ENCODE measurements around the gene STIL.
"Not testable (repeated sequence)": the region's sequence is repeated elsewhere in the genome, so short reads cannot be mapped to it uniquely, and the experiment has no call there.

The STIL gene

DNA sequence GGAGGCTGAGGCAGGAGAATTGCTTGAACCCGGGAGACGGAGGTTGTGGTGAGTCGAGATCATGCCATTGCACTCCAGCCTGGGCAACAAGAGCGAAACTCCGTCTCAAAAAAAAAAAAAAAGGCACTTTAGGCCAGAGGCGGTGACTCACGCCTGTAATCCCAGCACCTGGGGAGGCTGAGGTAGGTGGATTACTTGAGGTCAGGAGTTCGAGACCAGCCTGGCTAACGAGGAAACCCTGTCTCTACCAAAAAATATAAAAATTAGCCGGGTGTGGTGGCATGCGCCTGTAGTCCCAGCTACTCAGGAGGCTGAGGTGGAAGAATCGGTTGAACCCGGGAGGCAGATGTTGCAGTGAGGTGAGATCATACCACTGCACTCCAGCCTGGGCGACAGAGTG lies 6.0 kb upstream of the STIL start:
- not testable (repeated sequence) for DNase-seq (ENCODE audit: low read depth, low spot score)

- DNase-seq (ENCODE audit: low read depth, low spot score), result peak; percentile 73
Measured at GRCh38 chr1:47317841-47318240, 3.9 kb upstream of the STIL start.

- no peak for DNase-seq (ENCODE audit: low read depth, low spot score)
Measured at GRCh38 chr1:47309427-47309826, 4.5 kb downstream of the STIL start.

DNA sequence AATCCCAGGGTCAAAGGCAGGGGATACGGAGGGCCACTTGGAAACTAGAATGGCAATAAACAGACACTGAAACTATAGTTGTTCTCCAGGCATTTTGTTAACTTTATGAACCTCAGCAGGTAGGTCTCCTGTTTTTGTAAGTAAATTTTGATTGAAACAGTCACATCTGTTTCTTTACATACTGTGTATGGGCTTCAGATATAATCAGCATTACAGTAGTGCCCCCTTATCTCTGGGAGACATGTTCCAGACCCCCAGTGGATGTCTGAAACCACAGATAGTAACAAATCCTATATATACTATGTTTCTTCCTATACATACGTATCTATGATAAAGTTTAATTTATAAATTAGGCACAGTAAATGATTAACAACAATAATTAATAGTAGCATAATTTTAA lies 11.5 kb downstream of the STIL start:
- DNase-seq (ENCODE audit: low read depth, low spot score), result no peak

GRCh38 chr1:47298025-47298699 lies 15.8 kb downstream of the STIL start:
- DNase-seq (ENCODE audit: low read depth, low spot score), result no peak

DNA sequence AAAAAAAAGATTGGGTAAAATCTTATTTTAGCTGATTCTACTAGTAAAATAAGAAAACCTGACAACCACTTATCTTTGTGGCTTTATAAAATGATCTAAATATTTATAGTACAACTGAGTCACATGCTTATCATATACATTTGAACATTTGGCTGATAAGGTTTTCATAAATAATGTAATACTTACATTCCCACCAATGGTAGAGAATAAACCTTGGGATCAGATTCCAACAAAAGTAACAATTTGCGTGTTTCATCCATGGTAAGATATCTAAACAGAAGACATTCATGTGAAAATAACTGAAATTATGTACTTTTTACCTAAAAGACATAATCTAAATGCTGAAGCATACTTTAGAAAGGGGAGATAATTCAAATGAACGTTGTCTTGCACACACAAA lies 18.4 kb downstream of the STIL start:
- no peak for DNase-seq (ENCODE audit: low read depth, low spot score)

DNA sequence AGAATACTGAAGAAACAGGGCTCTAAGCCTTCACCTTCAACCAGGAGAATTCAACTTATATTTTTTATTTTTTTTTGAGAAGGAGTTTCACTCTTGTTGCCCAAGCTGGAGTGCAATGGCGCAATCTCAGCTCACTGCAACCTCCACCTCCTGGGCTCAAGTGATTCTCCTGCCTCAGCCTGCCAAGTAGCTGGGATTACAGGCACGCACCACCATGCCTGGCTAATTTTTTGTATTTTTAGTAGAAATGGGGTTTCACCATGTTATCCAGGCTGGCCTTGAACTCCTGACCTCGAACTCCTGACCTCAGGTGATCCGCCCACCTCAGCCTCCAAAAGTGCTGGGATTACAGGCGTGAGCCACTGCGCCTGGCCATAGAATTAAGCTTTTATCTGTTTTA lies 19.1 kb downstream of the STIL start:
- DNase-seq (ENCODE audit: low read depth, low spot score), result not testable (repeated sequence)

DNA sequence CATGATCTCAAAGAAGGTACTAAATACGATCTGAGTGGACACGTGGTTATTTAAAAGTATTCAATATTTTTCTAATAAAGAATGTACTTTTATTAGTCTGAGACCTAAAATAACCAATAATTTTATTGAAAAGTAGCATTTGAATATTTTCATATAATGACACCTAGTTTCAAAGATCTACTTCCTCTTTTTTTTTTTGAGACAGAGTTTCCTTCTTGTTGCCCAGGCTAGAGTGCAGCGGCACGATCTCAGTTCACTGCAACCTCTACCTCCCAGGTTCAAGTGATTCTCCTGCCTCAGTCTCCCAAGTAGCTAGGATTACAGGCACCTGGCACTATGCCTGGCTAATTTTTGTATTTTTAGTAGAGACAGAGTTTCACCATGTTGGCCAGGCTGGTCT lies 25.8 kb downstream of the STIL start:
- not testable (repeated sequence) for DNase-seq (ENCODE audit: low read depth, low spot score)

GRCh38 chr1:47280142-47280541 lies 33.8 kb downstream of the STIL start:
- no peak for DNase-seq (ENCODE audit: low read depth, low spot score)

DNA sequence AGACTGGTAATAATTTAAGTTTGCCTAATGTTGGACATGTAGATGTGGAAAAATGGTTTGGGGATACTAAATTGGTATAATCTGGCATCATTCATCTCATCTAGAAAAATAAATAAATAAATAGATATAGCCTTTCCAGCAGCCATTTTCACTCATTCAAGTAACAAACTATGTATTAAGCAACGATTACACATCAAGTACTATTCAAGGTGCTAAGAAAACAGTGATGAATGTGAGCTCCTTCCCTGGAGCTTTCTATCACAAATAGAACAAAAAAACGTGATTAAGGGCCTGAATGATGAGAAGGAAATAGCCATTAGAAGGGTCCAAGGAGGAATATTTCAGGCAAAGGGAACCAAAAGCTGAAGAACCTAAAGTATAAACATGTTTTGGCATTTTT lies 37.1 kb downstream of the STIL start:
- no peak for DNase-seq (ENCODE audit: low read depth, low spot score)

DNA sequence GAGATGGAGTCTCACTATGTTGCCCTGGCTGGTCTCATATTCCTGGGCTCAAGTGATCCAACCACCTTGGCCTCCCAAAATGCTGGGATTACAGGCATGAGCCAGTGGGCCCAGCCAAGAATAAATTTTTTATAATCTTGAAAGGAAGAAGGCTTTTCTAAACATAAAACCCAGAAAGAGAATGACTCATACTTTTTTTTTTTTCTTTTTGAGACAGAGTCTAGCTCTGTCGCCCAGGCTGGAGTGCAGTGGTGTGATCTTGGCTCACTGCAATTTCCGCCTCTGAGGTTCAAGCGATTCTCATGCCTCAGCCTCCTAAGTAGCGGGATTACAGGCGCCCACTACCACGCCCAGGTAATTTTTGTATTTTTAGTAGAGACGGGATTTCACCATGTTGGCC lies 38.1 kb downstream of the STIL start:
- not testable (repeated sequence) for DNase-seq (ENCODE audit: low read depth, low spot score)

- DNase-seq (ENCODE audit: low read depth, low spot score), result not testable (repeated sequence)
Measured at GRCh38 chr1:47265529-47265928, 48.4 kb downstream of the STIL start.

DNA sequence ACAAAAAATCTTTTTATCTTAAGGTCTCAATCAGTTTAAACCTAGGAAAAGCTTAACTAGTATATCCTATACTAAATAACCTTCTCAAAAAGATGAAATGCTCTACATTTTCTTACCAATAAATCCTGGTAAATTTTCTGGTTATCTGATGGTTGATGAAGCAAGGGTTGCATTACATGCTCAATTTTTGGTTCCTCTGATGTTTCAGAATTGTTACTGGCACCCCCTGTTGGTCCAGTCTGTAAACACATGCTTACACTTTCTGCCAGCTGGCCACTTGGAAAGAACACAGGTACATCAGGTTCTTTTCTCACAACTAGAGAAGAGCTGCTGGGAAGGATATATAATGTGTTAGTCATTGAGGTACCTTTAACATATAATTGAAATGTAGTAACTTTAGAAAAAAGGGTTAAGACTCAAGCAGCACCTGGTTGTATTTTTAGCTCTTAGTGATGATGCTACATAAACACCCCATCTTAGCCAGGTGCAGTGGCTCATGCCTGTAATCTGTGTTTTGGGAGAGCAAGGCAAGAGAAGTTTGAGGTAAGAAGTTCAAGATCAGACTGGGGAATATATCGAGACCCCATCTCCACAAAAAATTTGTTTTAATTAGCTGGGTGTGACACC lies 51.0 kb downstream of the STIL start:
- DNase-seq (ENCODE audit: low read depth, low spot score), result peak; percentile 47

- no peak for DNase-seq (ENCODE audit: low read depth, low spot score)
Measured at GRCh38 chr1:47257224-47257623, 56.7 kb downstream of the STIL start.

GRCh38 chr1:47252795-47253194 lies 61.2 kb downstream of the STIL start:
- no peak for DNase-seq (ENCODE audit: low read depth, low spot score)

DNA sequence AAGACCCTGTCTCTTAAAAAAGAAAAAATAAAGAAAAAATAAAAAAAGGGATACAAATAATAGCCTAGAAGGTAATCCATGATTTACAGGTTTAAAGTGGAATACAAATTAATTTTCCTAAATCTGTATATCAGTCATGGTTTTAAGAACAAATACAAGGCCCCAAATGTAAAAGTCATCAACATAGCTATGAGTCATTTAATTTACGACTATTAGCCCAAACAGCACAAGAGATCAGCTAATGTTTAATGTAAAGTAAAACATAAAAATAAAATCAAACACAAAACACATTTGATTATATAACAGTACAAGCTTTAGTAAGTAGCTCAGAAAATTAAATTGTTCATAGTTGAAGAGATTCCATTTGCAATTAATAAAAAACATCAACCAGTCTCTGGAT lies 61.6 kb downstream of the STIL start:
- no peak for DNase-seq (ENCODE audit: low read depth, low spot score)

DNA sequence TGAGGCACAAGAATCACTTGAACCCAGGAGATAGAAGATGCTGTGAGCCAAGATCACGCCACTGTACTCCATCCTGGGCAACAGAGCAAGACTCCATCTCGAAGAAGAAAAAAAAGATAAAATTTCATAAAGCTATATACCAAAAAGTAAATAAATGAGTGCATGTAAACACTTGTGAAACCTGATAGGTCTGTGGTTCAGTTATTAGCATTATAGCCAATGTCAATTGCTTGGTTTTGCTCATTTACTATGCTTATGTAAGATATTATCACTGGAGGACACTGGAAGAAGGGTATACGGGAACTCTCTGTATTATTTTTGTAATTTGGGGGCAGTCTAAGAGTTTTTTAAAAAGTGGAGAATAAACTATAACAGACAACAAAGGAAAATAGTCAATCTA lies 64.2 kb downstream of the STIL start:
- DNase-seq (ENCODE audit: low read depth, low spot score), result no peak

- DNase-seq (ENCODE audit: low read depth, low spot score), result no peak
Measured at GRCh38 chr1:47244339-47244862, 69.5 kb downstream of the STIL start.

GRCh38 chr1:47243910-47244309 lies 70.0 kb downstream of the STIL start:
- peak; percentile 4 for DNase-seq (ENCODE audit: low read depth, low spot score)

GRCh38 chr1:47241114-47242113 lies 72.5 kb downstream of the STIL start:
- DNase-seq (ENCODE audit: low read depth, low spot score), result no peak

- DNase-seq (ENCODE audit: low read depth, low spot score), result no peak
Measured at GRCh38 chr1:47238935-47239592, 74.9 kb downstream of the STIL start.

- DNase-seq (ENCODE audit: low read depth, low spot score), result no peak
Measured at GRCh38 chr1:47235806-47236205, 78.1 kb downstream of the STIL start.

All from ELF-1 (cell line).